Neutrophil (primary cell): ENCODE data around the gene FIGN.

Source experiments
- H3K27ac ChIP-seq: fragments of 200-600 bp; sonication (generic); 2 replicates; pipeline ENCODE4 v1.5.1; 2016; ENCODE audit warnings: mild to moderate bottlenecking, moderate library complexity
- H3K27me3 ChIP-seq: fragments of 200-600 bp; sonication (generic); 2 replicates; pipeline ENCODE4 v1.6.0; 2016; ENCODE audit warnings: mild to moderate bottlenecking
- H3K36me3 ChIP-seq: fragments of 200-600 bp; sonication (generic); 2 replicates; pipeline ENCODE4 v1.5.1; 2017
- H3K4me1 ChIP-seq, 2 experiments: fragments of 200-600 bp in 1 of 2; sonication (generic) in 1 of 2; 1 replicate in 1 of 2; 2 replicates in 1 of 2; pipeline versions ENCODE4 v1.5.1 to v1.6.1; 2013 to 2016; ENCODE audit warnings: low read depth in 1 of 2, low read length in 1 of 2, mild to moderate bottlenecking in 1 of 2, moderate library complexity in 1 of 2; ENCODE audit not compliant: control insufficient read depth in 1 of 2, insufficient read depth in 1 of 2
- H3K4me3 ChIP-seq, 2 experiments: fragments of 200-600 bp in 1 of 2; sonication (generic) in 1 of 2; 1 replicate in 1 of 2; 2 replicates in 1 of 2; pipeline ENCODE4 v1.5.1; 2013 to 2016; ENCODE audit warnings: low read depth in 1 of 2, low read length in 1 of 2, mild to moderate bottlenecking in 1 of 2, moderate library complexity in 1 of 2
- H3K9me3 ChIP-seq: fragments of 200-600 bp; sonication (generic); 2 replicates; pipeline ENCODE4 v1.5.1; 2016
- CTCF ChIP-seq: fragments of 200-600 bp; sonication (generic); IDR thresholded peaks from 2 replicates; pipeline ENCODE4 v1.5.1; 2016; ENCODE audit warnings: antibody characterized with exemption

FIGN gene

GRCh38 chr2:163752267-163752666, 16.5 kb upstream of the FIGN start:
- TF ChIP-seq CTCF = no peak
- H3K4me3 ChIP-seq = no peak overlapping the region
- no peaks in the 10 kb centered on the region for H3K9me3 ChIP-seq
- no peaks in the 10 kb centered on the region for H3K4me1 ChIP-seq
- H3K27ac ChIP-seq = no peak overlapping the region
- H3K36me3 ChIP-seq = no peaks in the 10 kb centered on the region
- no peaks in the 10 kb centered on the region for H3K27me3 ChIP-seq

GRCh38 chr2:163751696-163752095, 15.9 kb upstream of the FIGN start:
- no peak overlapping the region for H3K4me3 ChIP-seq
- no peaks in the 10 kb centered on the region for H3K27me3 ChIP-seq
- no peak overlapping the region for H3K27ac ChIP-seq
- no peaks in the 10 kb centered on the region for H3K9me3 ChIP-seq
- H3K36me3 ChIP-seq = no peaks in the 10 kb centered on the region
- no peak for TF ChIP-seq CTCF
- no peaks in the 10 kb centered on the region for H3K4me1 ChIP-seq

- TF ChIP-seq CTCF = no peak
- no peaks in the 10 kb centered on the region for H3K9me3 ChIP-seq
- no peaks in the 10 kb centered on the region for H3K4me1 ChIP-seq
- H3K27ac ChIP-seq = no peak overlapping the region
- no peak overlapping the region for H3K4me3 ChIP-seq
- no peaks in the 10 kb centered on the region for H3K36me3 ChIP-seq
- no peaks in the 10 kb centered on the region for H3K27me3 ChIP-seq
Measured at GRCh38 chr2:163748420-163748819, 12.6 kb upstream of the FIGN start.

- Histone ChIP-seq H3K4me3 (no peak overlapping the region), H3K36me3 (no peaks in the 10 kb centered on the region), H3K27ac (no peak overlapping the region), H3K9me3 (no peaks in the 10 kb centered on the region), H3K4me1 (no peaks in the 10 kb centered on the region), H3K27me3 (peaks cover 31% of the 10 kb centered on the region)
- no peak for TF ChIP-seq CTCF
Measured at GRCh38 chr2:163741435-163741834, 5.6 kb upstream of the FIGN start.

GRCh38 chr2:163737563-163737962, 1.8 kb upstream of the FIGN start:
- Histone ChIP-seq H3K27ac (no peak overlapping the region), H3K9me3 (no peaks in the 10 kb centered on the region), H3K36me3 (no peaks in the 10 kb centered on the region), H3K4me1 (no peaks in the 10 kb centered on the region), H3K4me3 (no peak overlapping the region), H3K27me3 (peaks cover 70% of the 10 kb centered on the region)
- TF ChIP-seq CTCF = no peak

GRCh38 chr2:163737190-163737439, 1.3 kb upstream of the FIGN start:
- Histone ChIP-seq H3K9me3 (no peaks in the 10 kb centered on the region), H3K4me3 (no peak overlapping the region), H3K36me3 (no peaks in the 10 kb centered on the region), H3K27me3 (peaks cover 70% of the 10 kb centered on the region), H3K4me1 (no peaks in the 10 kb centered on the region), H3K27ac (no peak overlapping the region)
- TF ChIP-seq CTCF = no peak
